Measurements from ENCODE around the gene GLYATL3.

- no peak for TF ChIP-seq YY1 (IDR thresholded peaks at IDR 0.05; ENCODE audit: insufficient read depth, insufficient read length)
- no peak for TF ChIP-seq ZNF274 (IDR thresholded peaks at IDR 0.05; ENCODE audit: low read depth, low read length)
- no peak for TF ChIP-seq SUZ12 (IDR thresholded peaks at IDR 0.05; ENCODE audit: extremely low read depth, insufficient read depth, insufficient read length)
Observed at GRCh38 chr6:49564552-49564951, 64.8 kb downstream of the GLYATL3 start.
